ENCODE results near the gene EDN3.

The EDN3 gene

GRCh38 chr20:59331721-59332329 is 31.4 kb downstream of the EDN3 start:
- Histone ChIP-seq H3K4ac (ENCODE audit: low read depth, low read length) (no peak overlapping the region), H3K9me3 (ENCODE audit: insufficient read depth, low read depth, low read length) (peaks cover 1% of the 10 kb centered on the region), H4K12ac (ENCODE audit: low read depth, low read length) (no peak overlapping the region), H3K18ac (ENCODE audit: low read length) (no peak overlapping the region), H3K9ac (ENCODE audit: low read length) (no peak overlapping the region), H4K8ac (ENCODE audit: low read depth, low read length) (no peak overlapping the region), H2BK5ac (ENCODE audit: low read depth, low read length, poor library complexity) (no peak overlapping the region), H3K36me3 (ENCODE audit: control insufficient read depth in 1 of 2, insufficient read depth in 2 of 2, low read length in 2 of 2) (no peaks in the 10 kb centered on the region), H3K23ac (ENCODE audit: low read length) (no peak overlapping the region), H2BK120ac (ENCODE audit: insufficient read depth, low read length, poor library complexity) (no peak overlapping the region), H3K27ac (ENCODE audit: low read depth, low read length) (no peak overlapping the region), H3K79me2 (ENCODE audit: control insufficient read depth, insufficient read depth, low read length, poor library complexity) (no peaks in the 10 kb centered on the region), H4K91ac (ENCODE audit: low read depth, low read length) (no peak overlapping the region), H2AFZ (ENCODE audit: insufficient read depth, low read length, poor library complexity) (no peak overlapping the region), H2BK12ac (ENCODE audit: low read length) (no peak overlapping the region), H3K27me3 (ENCODE audit: insufficient read depth, low read length) (peaks cover 5% of the 10 kb centered on the region), H3K4me3 (ENCODE audit: low read depth, low read length) (no peak overlapping the region), H3K4me1 (ENCODE audit: control insufficient read depth in 1 of 2, insufficient read depth in 2 of 2, low read length in 2 of 2) (no peaks in the 10 kb centered on the region), H2AK5ac (ENCODE audit: low read length) (no peak overlapping the region), H3K4me2 (ENCODE audit: low read length) (no peak overlapping the region), H3K14ac (ENCODE audit: low read length) (no peak overlapping the region), H3K79me1 (ENCODE audit: low read length) (no peaks in the 10 kb centered on the region)
- DNase-seq = peak in 1 of 2 donors; percentile 11
- no CpG with 5 or more reads among the region's 12 CpGs for WGBS (ENCODE audit: extremely low coverage, insufficient coverage, insufficient read length)

GRCh38 chr20:59333260-59333845 is 32.9 kb downstream of the EDN3 start:
- H2AFZ ChIP-seq (ENCODE audit: insufficient read depth, low read length, poor library complexity) = no peak overlapping the region
- DNase-seq = no peak
- peaks cover 1% of the 10 kb centered on the region for H3K9me3 ChIP-seq (ENCODE audit: insufficient read depth, low read depth, low read length)
- H3K14ac ChIP-seq (ENCODE audit: low read length) = no peak overlapping the region
- peaks cover 5% of the 10 kb centered on the region for H3K27me3 ChIP-seq (ENCODE audit: insufficient read depth, low read length)
- no peak overlapping the region for H2BK5ac ChIP-seq (ENCODE audit: low read depth, low read length, poor library complexity)
- no peak overlapping the region for H3K4me3 ChIP-seq (ENCODE audit: low read depth, low read length)
- H2BK12ac ChIP-seq (ENCODE audit: low read length) = no peak overlapping the region
- no peak overlapping the region for H4K12ac ChIP-seq (ENCODE audit: low read depth, low read length)
- H3K9ac ChIP-seq (ENCODE audit: low read length) = no peak overlapping the region
- no peak overlapping the region for H3K23ac ChIP-seq (ENCODE audit: low read length)
- H3K4me1 ChIP-seq (ENCODE audit: control insufficient read depth in 1 of 2, insufficient read depth in 2 of 2, low read length in 2 of 2) = no peaks in the 10 kb centered on the region
- H4K8ac ChIP-seq (ENCODE audit: low read depth, low read length) = no peak overlapping the region
- H2BK120ac ChIP-seq (ENCODE audit: insufficient read depth, low read length, poor library complexity) = no peak overlapping the region
- no peaks in the 10 kb centered on the region for H3K79me1 ChIP-seq (ENCODE audit: low read length)
- no peak overlapping the region for H3K18ac ChIP-seq (ENCODE audit: low read length)
- WGBS (ENCODE audit: extremely low coverage, insufficient coverage, insufficient read length) = no CpG with 5 or more reads among the region's 6 CpGs
- H3K4me2 ChIP-seq (ENCODE audit: low read length) = no peak overlapping the region
- no peaks in the 10 kb centered on the region for H3K36me3 ChIP-seq (ENCODE audit: control insufficient read depth in 1 of 2, insufficient read depth in 2 of 2, low read length in 2 of 2)
- H3K27ac ChIP-seq (ENCODE audit: low read depth, low read length) = no peak overlapping the region
- no peak overlapping the region for H3K4ac ChIP-seq (ENCODE audit: low read depth, low read length)
- no peaks in the 10 kb centered on the region for H3K79me2 ChIP-seq (ENCODE audit: control insufficient read depth, insufficient read depth, low read length, poor library complexity)
- no peak overlapping the region for H2AK5ac ChIP-seq (ENCODE audit: low read length)
- H4K91ac ChIP-seq (ENCODE audit: low read depth, low read length) = no peak overlapping the region

- H3K4me2 ChIP-seq (ENCODE audit: low read length) = no peak overlapping the region
- H3K9me3 ChIP-seq (ENCODE audit: insufficient read depth, low read depth, low read length) = peaks cover 1% of the 10 kb centered on the region
- H3K27me3 ChIP-seq (ENCODE audit: insufficient read depth, low read length) = peaks cover 5% of the 10 kb centered on the region
- no peak overlapping the region for H3K14ac ChIP-seq (ENCODE audit: low read length)
- no peak overlapping the region for H3K23ac ChIP-seq (ENCODE audit: low read length)
- DNase-seq = no peak
- H2BK120ac ChIP-seq (ENCODE audit: insufficient read depth, low read length, poor library complexity) = no peak overlapping the region
- no peak overlapping the region for H2BK5ac ChIP-seq (ENCODE audit: low read depth, low read length, poor library complexity)
- H3K36me3 ChIP-seq (ENCODE audit: control insufficient read depth in 1 of 2, insufficient read depth in 2 of 2, low read length in 2 of 2) = no peaks in the 10 kb centered on the region
- no peak overlapping the region for H2BK12ac ChIP-seq (ENCODE audit: low read length)
- H3K27ac ChIP-seq (ENCODE audit: low read depth, low read length) = no peak overlapping the region
- no peaks in the 10 kb centered on the region for H3K4me1 ChIP-seq (ENCODE audit: control insufficient read depth in 1 of 2, insufficient read depth in 2 of 2, low read length in 2 of 2)
- H3K18ac ChIP-seq (ENCODE audit: low read length) = no peak overlapping the region
- H3K4ac ChIP-seq (ENCODE audit: low read depth, low read length) = no peak overlapping the region
- H3K9ac ChIP-seq (ENCODE audit: low read length) = no peak overlapping the region
- no peak overlapping the region for H4K91ac ChIP-seq (ENCODE audit: low read depth, low read length)
- no peak overlapping the region for H2AFZ ChIP-seq (ENCODE audit: insufficient read depth, low read length, poor library complexity)
- H3K79me1 ChIP-seq (ENCODE audit: low read length) = no peaks in the 10 kb centered on the region
- H4K12ac ChIP-seq (ENCODE audit: low read depth, low read length) = no peak overlapping the region
- H3K4me3 ChIP-seq (ENCODE audit: low read depth, low read length) = no peak overlapping the region
- no peak overlapping the region for H2AK5ac ChIP-seq (ENCODE audit: low read length)
- H3K79me2 ChIP-seq (ENCODE audit: control insufficient read depth, insufficient read depth, low read length, poor library complexity) = no peaks in the 10 kb centered on the region
- no CpG with 5 or more reads among the region's 9 CpGs for WGBS (ENCODE audit: extremely low coverage, insufficient coverage, insufficient read length)
- H4K8ac ChIP-seq (ENCODE audit: low read depth, low read length) = no peak overlapping the region
Measured at GRCh38 chr20:59333951-59334350, 33.5 kb downstream of the EDN3 start.

- no peak overlapping the region for H3K4ac ChIP-seq (ENCODE audit: low read depth, low read length)
- no peak overlapping the region for H3K9ac ChIP-seq (ENCODE audit: low read length)
- no peak overlapping the region for H4K12ac ChIP-seq (ENCODE audit: low read depth, low read length)
- no peaks in the 10 kb centered on the region for H3K36me3 ChIP-seq (ENCODE audit: control insufficient read depth in 1 of 2, insufficient read depth in 2 of 2, low read length in 2 of 2)
- DNase-seq = no peak
- H2AK5ac ChIP-seq (ENCODE audit: low read length) = no peak overlapping the region
- no peaks in the 10 kb centered on the region for H3K4me1 ChIP-seq (ENCODE audit: control insufficient read depth in 1 of 2, insufficient read depth in 2 of 2, low read length in 2 of 2)
- H2AFZ ChIP-seq (ENCODE audit: insufficient read depth, low read length, poor library complexity) = no peak overlapping the region
- H3K27me3 ChIP-seq (ENCODE audit: insufficient read depth, low read length) = peaks cover 3% of the 10 kb centered on the region
- H3K14ac ChIP-seq (ENCODE audit: low read length) = no peak overlapping the region
- no peaks in the 10 kb centered on the region for H3K79me2 ChIP-seq (ENCODE audit: control insufficient read depth, insufficient read depth, low read length, poor library complexity)
- H2BK5ac ChIP-seq (ENCODE audit: low read depth, low read length, poor library complexity) = no peak overlapping the region
- no peak overlapping the region for H3K4me2 ChIP-seq (ENCODE audit: low read length)
- no peaks in the 10 kb centered on the region for H3K9me3 ChIP-seq (ENCODE audit: insufficient read depth, low read depth, low read length)
- H4K8ac ChIP-seq (ENCODE audit: low read depth, low read length) = no peak overlapping the region
- WGBS (ENCODE audit: extremely low coverage, insufficient coverage, insufficient read length) = no CpG with 5 or more reads among the region's 7 CpGs
- H3K79me1 ChIP-seq (ENCODE audit: low read length) = no peaks in the 10 kb centered on the region
- no peak overlapping the region for H2BK120ac ChIP-seq (ENCODE audit: insufficient read depth, low read length, poor library complexity)
- H2BK12ac ChIP-seq (ENCODE audit: low read length) = no peak overlapping the region
- H3K27ac ChIP-seq (ENCODE audit: low read depth, low read length) = no peak overlapping the region
- no peak overlapping the region for H4K91ac ChIP-seq (ENCODE audit: low read depth, low read length)
- H3K18ac ChIP-seq (ENCODE audit: low read length) = no peak overlapping the region
- H3K23ac ChIP-seq (ENCODE audit: low read length) = no peak overlapping the region
- no peak overlapping the region for H3K4me3 ChIP-seq (ENCODE audit: low read depth, low read length)
Measured at GRCh38 chr20:59334651-59335300, 34.4 kb downstream of the EDN3 start.
